ENCODE measurements around the gene CHKB. TPM values are rescaled to one million over a fixed set of nuclear protein-coding genes. Genes with fewer than 3 reads are reported as not detected.

CHKB gene
- total RNA-seq, 1 experiment from 2014 or later = 55.1 TPM

GRCh38 chr22:50605002-50605612, 22.5 kb upstream of the CHKB start (continued):
- no peak for TF ChIP-seq SP1 (IDR thresholded peaks at IDR 0.05; ENCODE audit: low read depth)
- no peak for TF ChIP-seq FOSL1 (IDR thresholded peaks at IDR 0.05; ENCODE audit: low read depth)
- no peak for TF ChIP-seq ELF1 (IDR thresholded peaks at IDR 0.05; ENCODE audit: borderline replicate concordance, low read depth)
- TF ChIP-seq REST (IDR thresholded peaks at IDR 0.05; ENCODE audit: low read depth) = no peak

GRCh38 chr22:50604256-50605001, 21.8 kb upstream of the CHKB start:
- H3K9ac ChIP-seq (ENCODE audit: low read length) = no peak overlapping the region
- no peaks in the 10 kb centered on the region for H3K36me3 ChIP-seq (ENCODE audit: control insufficient read depth in 1 of 2, insufficient read depth in 2 of 2, low read length in 2 of 2)
- RAD21 ChIA-PET (ENCODE audit: low non-redundant PET in 1 of 2, low total read pairs in 2 of 2, uncharacterized antibody in 2 of 2, unreplicated experiment in 2 of 2) = no interaction called here
- no peaks in the 10 kb centered on the region for H3K9me3 ChIP-seq (ENCODE audit: control insufficient read depth in 1 of 2, insufficient read depth in 1 of 2, low read depth in 1 of 2, low read length in 2 of 2)
- DNase-seq (ENCODE audit: low read depth, low spot score) (no peak), ATAC-seq (no peak)
- POLR2A ChIA-PET = no interaction called here
- H3K79me2 ChIP-seq (ENCODE audit: insufficient read depth, low read length) = no peaks in the 10 kb centered on the region
- H3K9me2 ChIP-seq (ENCODE audit: insufficient read depth) = no peaks in the 10 kb centered on the region
- no peaks in the 10 kb centered on the region for H3K27me3 ChIP-seq (ENCODE audit: insufficient read depth, low read length)
- no peak overlapping the region for H3K4me3 ChIP-seq (replicated peaks in 1 of 2; ENCODE audit: low read depth in 1 of 2, low read length in 2 of 2)
- no peak overlapping the region for H3K4me2 ChIP-seq (ENCODE audit: low read length)
- H3K27ac ChIP-seq (ENCODE audit: low read depth, low read length) = no peak overlapping the region
- H2AFZ ChIP-seq (ENCODE audit: low read depth, low read length, poor library complexity, severe bottlenecking) = no peak overlapping the region
- peaks cover 0 to 10% of the 10 kb centered on the region in 2 experiments; a peak in 1 of 4 replicates for H3K4me1 ChIP-seq (ENCODE audit: control insufficient read depth in 1 of 2, insufficient read depth in 2 of 2, low read length in 2 of 2)
- intact Hi-C loops (cut with micrococcal nuclease) = no loop called here
- no peaks in the 10 kb centered on the region for H4K20me1 ChIP-seq (ENCODE audit: insufficient read depth)
- TF ChIP-seq ATF3 (IDR thresholded peaks at IDR 0.05) (no peak), POLR2AphosphoS5 (IDR thresholded peaks at IDR 0.05; ENCODE audit: low read depth, low read length) (no peak), YY1 (IDR thresholded peaks at IDR 0.05; ENCODE audit: extremely low read depth, insufficient replicate concordance, low read depth, low read length) (no peak), EZH2 (IDR thresholded peaks at IDR 0.05) (no peak), RAD21 (IDR thresholded peaks at IDR 0.05; ENCODE audit: low read depth) (no peak)
- BruUV-seq (replicated peaks) = no TSS peak
- CTCF ChIA-PET = no interaction called here
